DOHH2 (cell line): ENCODE data around the gene MAGI3.

Source experiments
- H3F3A ChIP-seq: fragments of 200-600 bp; sonication (generic), shearing (Covaris generic); 2 replicates; pipeline ENCODE4 v1.6.0; 2016; ENCODE audit warnings: antibody characterized with exemption, mild to moderate bottlenecking; ENCODE audit not compliant: control insufficient read depth, insufficient read depth
- H3K27ac ChIP-seq: fragments of 200-600 bp; sonication (generic); 2 replicates; pipeline ENCODE4 v1.5.1; 2014; ENCODE audit warnings: low read depth, mild to moderate bottlenecking, low read length, moderate library complexity
- H3K27me3 ChIP-seq: fragments of 200-600 bp; sonication (generic); 2 replicates; pipeline ENCODE4 v1.6.1; 2014; ENCODE audit warnings: mild to moderate bottlenecking, low read length, mixed read lengths; ENCODE audit not compliant: control insufficient read depth
- H3K36me3 ChIP-seq: fragments of 200-600 bp; sonication (generic); 2 replicates; pipeline ENCODE4 v1.6.1; 2014; ENCODE audit warnings: mild to moderate bottlenecking, low read length, moderate library complexity, mixed read lengths; ENCODE audit not compliant: control insufficient read depth
- H3K4me1 ChIP-seq: fragments of 200-600 bp; sonication (generic); 2 replicates; pipeline ENCODE4 v1.6.1; 2014; ENCODE audit warnings: mild to moderate bottlenecking, low read length, mixed read lengths; ENCODE audit not compliant: control insufficient read depth
- H3K4me2 ChIP-seq: fragments of 200-600 bp; sonication (generic); 2 replicates; pipeline ENCODE4 v1.6.0; 2014; ENCODE audit warnings: mild to moderate bottlenecking, low read length, moderate library complexity
- H3K4me3 ChIP-seq: fragments of 200-600 bp; sonication (generic); 2 replicates; pipeline ENCODE4 v1.5.1; 2014; ENCODE audit warnings: mild to moderate bottlenecking, low read length, mixed read lengths
- H3K79me2 ChIP-seq: fragments of 200-600 bp; sonication (generic); 2 replicates; pipeline ENCODE4 v1.6.1; 2014; ENCODE audit warnings: mild to moderate bottlenecking, low read length, mixed read lengths; ENCODE audit not compliant: control insufficient read depth
- H3K9me2 ChIP-seq: fragments of 200-600 bp; sonication (generic); replicated peaks from 2 replicates; pipeline ENCODE4 v1.6.1; 2014; ENCODE audit warnings: mild to moderate bottlenecking, low read length, mixed read lengths; ENCODE audit not compliant: control insufficient read depth
- H3K9me3 ChIP-seq: fragments of 200-600 bp; sonication (generic); 2 replicates; pipeline ENCODE4 v1.6.1; 2014; ENCODE audit warnings: antibody characterized with exemption, low read length, mixed read lengths; ENCODE audit not compliant: control insufficient read depth, insufficient read depth
- H4K20me1 ChIP-seq: fragments of 200-600 bp; sonication (generic); 2 replicates; pipeline ENCODE4 v1.6.0; 2014; ENCODE audit warnings: low read depth, mild to moderate bottlenecking, antibody characterized with exemption, low read length, moderate library complexity; ENCODE audit not compliant: control insufficient read depth, insufficient read depth
- CTCF ChIP-seq: fragments of 200-600 bp; sonication (generic); IDR thresholded peaks from one replicate; pipeline ENCODE4 v1.5.1; 2014; ENCODE audit warnings: antibody characterized with exemption, mild to moderate bottlenecking, low read depth, low read length; ENCODE audit not compliant: poor library complexity, severe bottlenecking
- EZH2phosphoT487 ChIP-seq: fragments of 200-600 bp; sonication (generic); IDR thresholded peaks from 2 replicates; pipeline ENCODE4 v1.6.1; 2017; ENCODE audit warnings: borderline replicate concordance, mild to moderate bottlenecking, antibody characterized with exemption, low read length, moderate library complexity, mixed read lengths

MAGI3 gene

GRCh38 chr1:113691184-113691583 lies 300.9 kb downstream of the MAGI3 start:
- Histone ChIP-seq H3K9me2 (no peaks in the 10 kb centered on the region), H3K9me3 (peaks cover 10% of the 10 kb centered on the region; the same call in 1 of the 2 replicates), H3K27me3 (no peaks in the 10 kb centered on the region), H4K20me1 (no peaks in the 10 kb centered on the region), H3K36me3 (no peaks in the 10 kb centered on the region), H3K79me2 (no peaks in the 10 kb centered on the region), H3K4me1 (peaks cover 7% of the 10 kb centered on the region; the same call in 1 of the 2 replicates), H3K27ac (no peak overlapping the region), H3F3A (no peaks in the 10 kb centered on the region), H3K4me2 (no peak overlapping the region), H3K4me3 (no peak overlapping the region)
- TF ChIP-seq CTCF (no peak), EZH2phosphoT487 (no peak)

- Histone ChIP-seq H3K27ac (no peak overlapping the region), H3K79me2 (no peaks in the 10 kb centered on the region), H3F3A (no peaks in the 10 kb centered on the region), H3K4me1 (peaks cover 7% of the 10 kb centered on the region; the same call in 1 of the 2 replicates), H3K4me3 (no peak overlapping the region), H3K36me3 (no peaks in the 10 kb centered on the region), H3K27me3 (no peaks in the 10 kb centered on the region), H3K9me3 (peaks cover 10% of the 10 kb centered on the region; the same call in 1 of the 2 replicates), H3K9me2 (no peaks in the 10 kb centered on the region), H3K4me2 (no peak overlapping the region), H4K20me1 (no peaks in the 10 kb centered on the region)
- TF ChIP-seq EZH2phosphoT487 (no peak), CTCF (no peak)
These were observed 302.0 kb downstream of the MAGI3 start for GRCh38 chr1:113692342-113692741.

GRCh38 chr1:113692824-113693431 lies 302.6 kb downstream of the MAGI3 start:
- TF ChIP-seq EZH2phosphoT487 (no peak), CTCF (no peak)
- H3K27ac ChIP-seq: no peak overlapping the region
- H3K9me3 ChIP-seq: peaks cover 10% of the 10 kb centered on the region; the same call in 1 of the 2 replicates
- H4K20me1 ChIP-seq: no peaks in the 10 kb centered on the region
- H3K79me2 ChIP-seq: no peaks in the 10 kb centered on the region
- H3K9me2 ChIP-seq: no peaks in the 10 kb centered on the region
- no peaks in the 10 kb centered on the region for H3K36me3 ChIP-seq
- peaks cover 7% of the 10 kb centered on the region; the same call in 1 of the 2 replicates for H3K4me1 ChIP-seq
- no peaks in the 10 kb centered on the region for H3K27me3 ChIP-seq
- no peak overlapping the region for H3K4me3 ChIP-seq
- H3K4me2 ChIP-seq: no peak overlapping the region
- H3F3A ChIP-seq: no peaks in the 10 kb centered on the region
